ENCODE measurements around the gene TEX44.

- TF ChIP-seq, protein P1, sequence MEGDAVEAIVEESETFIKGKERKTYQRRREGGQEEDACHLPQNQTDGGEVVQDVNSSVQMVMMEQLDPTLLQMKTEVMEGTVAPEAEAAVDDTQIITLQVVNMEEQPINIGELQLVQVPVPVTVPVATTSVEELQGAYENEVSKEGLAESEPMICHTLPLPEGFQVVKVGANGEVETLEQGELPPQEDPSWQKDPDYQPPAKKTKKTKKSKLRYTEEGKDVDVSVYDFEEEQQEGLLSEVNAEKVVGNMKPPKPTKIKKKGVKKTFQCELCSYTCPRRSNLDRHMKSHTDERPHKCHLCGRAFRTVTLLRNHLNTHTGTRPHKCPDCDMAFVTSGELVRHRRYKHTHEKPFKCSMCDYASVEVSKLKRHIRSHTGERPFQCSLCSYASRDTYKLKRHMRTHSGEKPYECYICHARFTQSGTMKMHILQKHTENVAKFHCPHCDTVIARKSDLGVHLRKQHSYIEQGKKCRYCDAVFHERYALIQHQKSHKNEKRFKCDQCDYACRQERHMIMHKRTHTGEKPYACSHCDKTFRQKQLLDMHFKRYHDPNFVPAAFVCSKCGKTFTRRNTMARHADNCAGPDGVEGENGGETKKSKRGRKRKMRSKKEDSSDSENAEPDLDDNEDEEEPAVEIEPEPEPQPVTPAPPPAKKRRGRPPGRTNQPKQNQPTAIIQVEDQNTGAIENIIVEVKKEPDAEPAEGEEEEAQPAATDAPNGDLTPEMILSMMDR (IDR thresholded peaks at IDR 0.05): no peak
- TF ChIP-seq POLR2A (IDR thresholded peaks at IDR 0.05): no peak
Observed at GRCh38 chr2:231548752-231549151, 43.9 kb upstream of the TEX44 start.
